SH-SY5Y (cell line): ENCODE results near the gene NFIL3.

ENCODE experiments used
- GATA2 ChIP-seq: IDR thresholded peaks from 2 replicates; pipeline ENCODE4 v1.6.1; 2011; ENCODE audit warnings: mild to moderate bottlenecking, low read depth, low read length
- GATA3 ChIP-seq: IDR thresholded peaks from 2 replicates; pipeline ENCODE4 v1.6.1; 2011; ENCODE audit warnings: low read depth, mild to moderate bottlenecking, low read length, moderate library complexity

The NFIL3 gene

GRCh38 chr9:91427873-91428272 lies 4.2 kb upstream of the NFIL3 start:
- TF ChIP-seq GATA3 (no peak), GATA2 (no peak)

- TF ChIP-seq GATA3, result no peak
- TF ChIP-seq GATA2, result no peak
These were observed 2.6 kb upstream of the NFIL3 start for GRCh38 chr9:91426123-91426745.

- TF ChIP-seq GATA2 (no peak), GATA3 (no peak)
These were observed 1.6 kb upstream of the NFIL3 start for GRCh38 chr9:91425271-91425670.

- TF ChIP-seq GATA2, result no peak
- no peak for TF ChIP-seq GATA3
These were observed 958 bp upstream of the NFIL3 start for GRCh38 chr9:91424403-91425176.

- TF ChIP-seq GATA3, result no peak
- no peak for TF ChIP-seq GATA2
These were observed 597 bp downstream of the NFIL3 start for GRCh38 chr9:91422758-91423711.

DNA sequence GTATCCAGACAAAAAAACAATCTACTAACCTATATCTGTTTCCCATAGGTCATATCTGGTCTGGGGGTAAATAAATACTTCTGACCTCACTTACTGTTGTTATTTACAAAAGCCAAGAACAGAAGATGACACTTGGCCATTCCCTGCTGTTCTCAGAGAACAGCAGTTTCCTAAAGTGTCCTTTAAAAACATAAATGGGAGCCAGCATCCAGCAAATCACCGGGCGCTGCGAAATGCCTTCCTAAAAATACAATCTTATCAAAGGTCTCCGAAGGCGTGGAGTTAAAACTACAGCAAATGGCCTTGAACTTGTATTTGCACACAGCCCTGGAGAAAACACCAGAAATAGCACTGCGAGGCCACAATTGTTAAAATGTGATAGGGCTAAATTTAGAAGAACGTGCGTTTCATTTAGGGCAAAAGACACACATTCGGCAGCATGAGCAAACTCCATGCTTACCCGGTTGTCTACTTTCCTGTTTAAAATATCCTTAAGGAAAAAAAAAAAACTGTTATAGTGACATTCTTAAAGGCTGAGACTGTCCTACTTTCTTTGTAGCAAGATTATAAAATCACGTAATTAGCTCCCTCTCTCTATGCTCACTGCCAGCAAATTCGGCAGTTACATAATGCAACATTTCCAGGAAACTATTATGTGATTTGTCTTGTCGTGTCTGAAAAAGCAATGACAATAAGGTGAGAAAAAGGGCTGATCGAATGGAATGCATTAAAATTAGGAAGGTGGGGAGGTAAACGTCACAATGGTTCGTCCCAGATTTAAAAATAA lies 1.5 kb downstream of the NFIL3 start:
- TF ChIP-seq GATA3, result no peak

- TF ChIP-seq GATA2 (no peak), GATA3 (no peak)
These were observed 2.4 kb downstream of the NFIL3 start for GRCh38 chr9:91421128-91421765.

DNA sequence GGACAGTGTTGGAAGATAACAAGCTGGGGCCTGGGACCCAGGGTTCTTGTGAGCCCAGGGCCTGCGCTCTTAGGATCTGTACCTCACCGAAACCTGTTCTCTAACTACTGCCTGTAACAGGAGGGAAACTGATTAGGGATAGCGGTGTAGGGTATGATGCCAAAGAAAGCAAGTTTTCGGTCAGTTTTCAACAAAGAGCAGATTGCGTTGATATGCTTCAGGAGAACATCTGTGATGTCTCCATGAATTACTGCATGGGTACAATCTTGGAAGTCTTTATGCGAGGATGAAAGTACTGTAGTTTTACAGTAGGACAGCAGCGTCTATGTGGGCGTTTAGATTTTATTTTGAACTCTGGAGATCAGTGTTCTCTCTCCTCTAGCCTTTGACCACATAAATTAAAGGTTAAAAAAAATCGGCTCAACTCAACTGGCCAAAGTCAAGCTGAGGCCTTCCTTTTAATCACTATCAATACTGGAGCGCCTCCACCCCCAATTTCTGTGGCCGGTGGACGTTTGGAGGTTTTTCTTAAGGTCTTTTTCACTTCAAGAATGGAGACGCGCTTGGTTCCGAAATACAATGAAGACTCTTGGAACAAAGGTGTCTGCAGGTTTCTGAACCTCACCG lies 3.0 kb downstream of the NFIL3 start:
- TF ChIP-seq GATA3 (no peak), GATA2 (no peak; the same call in 1 of the 2 replicates)

DNA sequence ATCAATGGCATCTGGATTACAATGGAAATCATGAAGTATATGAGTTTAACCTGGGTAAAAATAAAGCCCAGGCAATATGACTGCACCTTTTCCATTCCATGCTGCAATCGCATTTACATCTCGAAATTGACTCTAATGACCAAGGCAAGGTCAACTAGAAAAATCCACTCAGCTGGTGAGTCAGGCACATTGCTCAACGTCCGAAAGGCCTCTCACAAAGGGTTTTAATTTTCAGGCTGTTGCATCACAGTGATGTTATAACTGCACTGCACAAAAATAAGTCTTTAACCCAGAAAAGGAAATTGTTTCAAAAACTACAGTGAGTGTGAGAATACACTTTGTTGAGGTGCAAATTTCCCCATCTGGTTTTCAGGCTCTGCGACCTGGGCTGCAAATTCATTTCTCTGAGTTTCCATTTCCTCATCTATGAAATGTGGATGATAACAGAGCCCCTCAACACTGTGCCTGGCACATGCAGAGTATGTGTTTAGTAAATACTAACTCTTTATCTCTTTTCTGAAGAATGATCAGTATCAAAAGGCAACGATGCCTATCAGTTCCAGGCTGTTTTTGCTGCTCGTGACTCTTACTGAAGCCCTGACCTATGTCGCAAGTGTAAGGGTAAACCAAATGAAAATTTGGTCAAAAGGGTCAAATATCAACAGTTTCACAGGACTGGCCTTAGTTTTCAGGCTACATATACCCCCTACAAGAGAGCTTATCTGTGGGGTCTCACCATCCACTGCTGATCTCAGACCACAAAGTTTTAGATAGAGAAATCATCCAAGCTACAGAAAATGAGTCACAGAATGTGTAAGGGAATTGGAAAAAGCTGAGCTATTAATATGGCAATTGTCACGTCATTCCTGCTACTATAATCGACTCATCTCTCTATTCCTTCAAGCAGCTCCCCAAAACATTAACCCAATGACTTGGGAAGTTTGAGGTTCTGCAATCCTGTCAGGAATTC lies 4.1 kb downstream of the NFIL3 start:
- TF ChIP-seq GATA3 (no peak), GATA2 (no peak)

DNA sequence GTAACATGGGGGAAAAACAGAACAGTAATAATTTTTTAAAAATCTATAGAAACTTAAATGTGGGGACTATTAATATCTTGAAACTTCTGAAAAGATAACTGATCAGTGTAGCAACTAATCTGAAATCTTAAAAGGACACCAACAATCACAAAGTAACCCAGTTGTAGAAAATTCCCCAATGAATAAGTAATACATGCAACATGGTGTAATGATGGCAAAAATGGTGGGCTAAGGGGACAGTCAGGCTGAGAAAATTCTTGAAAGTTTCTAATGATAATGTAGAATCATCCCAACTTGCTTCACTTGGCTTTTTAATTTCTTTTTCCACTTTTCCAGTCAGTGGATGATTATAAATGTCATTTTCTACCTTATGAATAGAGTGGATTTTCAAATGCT lies 5.4 kb downstream of the NFIL3 start:
- TF ChIP-seq GATA2 (no peak), GATA3 (no peak)

GRCh38 chr9:91417602-91418214 lies 5.9 kb downstream of the NFIL3 start:
- no peak for TF ChIP-seq GATA2
- no peak for TF ChIP-seq GATA3
